ENCODE data around the gene CLUH. TPM values are rescaled to one million over a fixed set of nuclear protein-coding genes. Genes with fewer than 3 reads are reported as not detected.
"Not testable (repeated sequence)": the region's sequence is repeated elsewhere in the genome, so short reads cannot be mapped to it uniquely, and the experiment has no call there.

CLUH gene
- polyA plus RNA-seq, 4 donors = 41.1 to 68.0 (median 47.7) TPM

- DNase-seq (ENCODE audit: low read depth in 4 of 4, low spot score in 2 of 4) = no peak
These were observed 9.4 kb downstream of the CLUH start for GRCh38 chr17:2701996-2702741.

GRCh38 chr17:2701161-2701995, 10.2 kb downstream of the CLUH start:
- DNase-seq (ENCODE audit: low read depth in 4 of 4, low spot score in 2 of 4) = no peak

DNA sequence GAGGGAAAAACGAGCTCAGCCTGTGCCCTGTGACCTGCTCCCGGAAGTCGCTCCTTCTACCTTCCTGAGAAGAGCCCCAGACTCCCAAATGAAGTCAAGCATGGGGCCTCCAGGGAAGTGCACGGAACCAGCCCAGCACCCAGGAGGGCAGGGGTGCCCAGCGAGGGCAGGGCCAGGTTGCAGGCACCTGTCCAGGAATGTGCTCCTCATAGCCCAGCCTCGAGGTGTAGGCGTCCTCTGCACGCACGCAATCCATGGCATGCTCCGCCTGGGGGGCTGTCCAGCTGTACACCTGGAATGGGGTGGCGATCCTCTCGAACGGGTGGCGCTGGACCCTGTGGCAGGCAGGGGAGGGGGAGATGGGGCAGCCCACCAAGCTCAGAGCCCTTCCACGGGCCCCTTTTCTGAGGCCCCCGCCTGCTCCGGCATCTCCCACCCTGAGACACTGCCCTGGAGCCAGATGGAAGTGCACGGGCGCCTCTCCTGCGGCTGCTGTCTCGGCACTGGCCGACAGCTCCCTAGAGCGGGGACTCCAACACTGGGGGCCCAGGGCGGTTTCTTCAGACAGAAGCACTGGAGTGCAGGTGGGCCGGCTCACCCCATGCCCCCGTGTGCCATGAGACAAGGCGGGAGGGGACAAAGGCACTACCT, 10.9 kb downstream of the CLUH start:
- DNase-seq (ENCODE audit: low read depth in 4 of 4, low spot score in 2 of 4) = no peak

DNA sequence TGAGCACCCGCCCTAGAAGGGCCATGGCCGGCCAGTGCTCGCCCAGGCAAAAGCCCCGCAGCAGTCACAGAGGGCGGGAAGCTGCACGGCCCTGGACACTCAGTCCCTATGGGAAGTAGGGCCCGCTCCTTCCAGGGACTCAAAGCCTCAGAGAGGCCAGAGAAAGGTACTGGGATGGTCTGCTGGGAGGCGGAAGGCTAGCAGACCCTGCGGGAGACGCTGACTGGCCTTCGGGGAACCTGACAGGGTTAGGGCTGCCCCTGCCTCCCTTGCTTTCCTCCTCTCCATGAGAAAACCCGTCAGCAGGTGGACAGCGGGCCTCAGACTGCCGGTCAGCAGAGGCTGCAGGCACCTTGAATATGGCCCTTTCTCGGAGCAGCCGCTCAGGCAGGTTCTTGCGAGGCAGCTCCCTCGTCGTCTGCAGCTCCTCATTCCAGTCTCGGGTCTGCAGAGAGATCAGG, 11.5 kb downstream of the CLUH start:
- DNase-seq (ENCODE audit: low read depth in 4 of 4, low spot score in 2 of 4) = no peak

- DNase-seq (ENCODE audit: low read depth in 4 of 4, low spot score in 2 of 4) = not testable (repeated sequence)
These were observed 12.3 kb downstream of the CLUH start for GRCh38 chr17:2699216-2699805.

DNA sequence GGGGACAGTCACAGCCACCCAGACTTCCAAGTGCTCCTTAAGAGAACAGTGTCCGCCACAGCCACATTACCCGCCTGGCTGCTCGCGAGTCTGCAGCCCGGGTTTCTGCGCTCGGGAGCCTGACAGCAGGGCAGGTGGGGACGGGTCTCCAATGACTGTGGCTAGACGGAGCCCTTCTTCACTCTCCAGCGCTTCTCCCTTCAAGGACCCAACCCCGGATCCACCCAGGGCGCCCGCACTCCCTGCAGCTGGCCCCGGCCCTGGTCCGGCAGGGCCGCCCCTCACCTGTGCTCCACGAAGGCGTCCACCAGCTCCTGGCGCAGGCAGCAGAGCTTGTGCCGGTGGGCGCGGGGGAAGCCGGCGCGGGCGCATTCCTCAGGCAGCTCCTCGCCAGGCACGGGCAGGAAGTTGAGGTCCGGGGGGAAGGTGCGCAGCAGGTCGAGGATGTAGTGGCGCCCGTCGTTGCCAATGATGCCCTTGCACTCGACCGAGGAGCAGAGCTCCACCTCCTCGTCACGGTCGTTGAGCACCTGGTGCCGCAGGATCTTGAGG, 13.9 kb downstream of the CLUH start:
- DNase-seq (ENCODE audit: low read depth in 4 of 4, low spot score in 2 of 4) = no peak

GRCh38 chr17:2695961-2696760, 15.4 kb downstream of the CLUH start:
- DNase-seq (ENCODE audit: low read depth in 4 of 4, low spot score in 2 of 4) = no peak

- DNase-seq (ENCODE audit: low read depth in 4 of 4, low spot score in 2 of 4) = no peak
These were observed 16.2 kb downstream of the CLUH start for GRCh38 chr17:2695243-2695960.

GRCh38 chr17:2694381-2695242, 17.0 kb downstream of the CLUH start:
- no peak for DNase-seq (ENCODE audit: low read depth in 4 of 4, low spot score in 2 of 4)

GRCh38 chr17:2693561-2694380, 17.8 kb downstream of the CLUH start:
- DNase-seq (ENCODE audit: low read depth in 4 of 4, low spot score in 2 of 4) = no peak

GRCh38 chr17:2692781-2693135, 18.8 kb downstream of the CLUH start:
- no peak for DNase-seq (ENCODE audit: low read depth in 4 of 4, low spot score in 2 of 4)

GRCh38 chr17:2691965-2692780, 19.4 kb downstream of the CLUH start:
- no peak for DNase-seq (ENCODE audit: low read depth in 4 of 4, low spot score in 2 of 4)

DNA sequence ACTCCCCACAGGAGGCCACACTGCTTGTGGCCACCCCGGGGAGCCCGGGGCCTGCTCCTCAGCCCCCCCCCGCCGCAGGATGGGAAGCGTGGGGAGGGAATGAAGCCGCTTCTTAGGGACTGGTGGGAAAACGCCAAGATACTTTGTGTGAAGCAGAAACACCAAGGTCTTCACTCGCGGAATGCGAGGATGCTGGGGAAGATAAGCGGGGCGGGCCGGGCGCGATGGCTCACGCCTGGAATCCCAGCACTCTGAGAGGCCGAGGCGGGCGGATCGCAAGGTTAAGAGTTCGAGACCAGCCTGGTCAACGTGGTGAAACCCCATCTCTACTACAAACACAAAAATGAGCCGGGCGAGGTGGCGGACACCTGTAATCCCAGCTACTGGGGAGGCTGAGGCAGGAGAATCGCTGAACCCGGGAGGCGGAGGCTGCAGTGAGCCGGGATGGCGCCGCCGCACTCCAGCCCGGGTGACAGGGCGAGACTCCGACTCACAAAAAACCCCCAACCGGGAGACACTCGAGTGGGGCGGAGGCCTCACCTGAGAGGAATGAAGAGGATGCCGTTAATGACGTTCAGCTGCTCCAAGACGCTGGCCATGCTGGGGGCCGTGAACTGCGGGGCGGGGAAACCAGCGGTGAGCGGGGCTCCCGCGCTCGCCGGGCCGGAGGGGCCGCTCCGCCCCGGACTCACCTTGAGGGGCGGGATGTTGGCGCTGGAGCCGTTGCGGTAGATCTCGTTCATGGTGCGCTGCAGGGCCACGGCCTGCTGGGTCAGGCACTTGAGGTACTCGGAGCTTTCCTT, 20.3 kb downstream of the CLUH start:
- DNase-seq (ENCODE audit: low read depth in 4 of 4, low spot score in 2 of 4) = no peak

DNA sequence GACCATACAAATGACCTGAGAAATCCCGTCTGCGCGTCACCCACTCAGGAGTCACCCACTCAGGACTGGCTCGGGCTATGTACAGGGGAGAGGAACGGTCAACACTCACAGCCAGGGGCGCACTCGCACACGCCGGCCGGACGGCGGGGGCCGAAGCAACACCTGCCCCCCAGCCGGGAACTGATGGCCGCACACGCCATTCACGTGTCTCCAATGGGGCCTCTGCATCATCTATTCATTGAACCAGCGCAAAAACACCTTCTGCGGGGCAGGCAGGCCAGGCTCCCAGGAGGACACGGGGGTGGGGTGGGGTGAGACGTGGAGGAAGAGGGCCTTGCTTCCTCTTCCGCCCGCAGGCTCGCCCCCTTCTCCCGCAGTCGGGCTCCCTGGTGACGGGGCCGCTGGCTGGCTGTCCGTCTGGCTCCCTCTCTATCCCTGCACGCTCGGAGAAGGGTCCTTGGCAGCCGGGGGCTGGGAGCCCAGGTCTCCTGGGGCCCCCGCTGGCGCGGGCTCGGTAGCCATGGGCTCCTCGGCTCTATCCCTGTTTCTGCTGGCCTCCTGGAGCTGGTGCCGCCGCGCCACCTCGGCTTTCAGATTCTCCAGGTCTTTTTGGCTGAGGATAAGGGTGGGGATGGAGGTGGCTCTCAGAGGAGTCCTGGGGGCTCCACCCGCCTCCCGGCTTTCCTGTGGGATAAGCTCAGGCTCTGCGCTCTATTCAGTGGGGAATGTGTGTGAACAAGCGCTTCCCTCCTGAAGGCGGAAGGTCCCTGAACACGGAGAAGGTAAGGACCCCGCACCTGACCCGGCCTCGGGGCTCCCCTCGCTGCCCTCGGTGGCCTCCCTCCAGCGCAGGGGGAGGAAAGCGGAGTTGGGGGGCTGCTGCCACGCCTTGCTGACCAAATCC, 21.1 kb downstream of the CLUH start:
- no peak for DNase-seq (ENCODE audit: low read depth in 4 of 4, low spot score in 2 of 4)
